Left lung (tissue), 10 donors: ENCODE measurements around the gene KLK1. TPM values are rescaled to one million over a fixed set of nuclear protein-coding genes. Genes with fewer than 3 reads are reported as not detected.

Experiments used
- ATAC-seq: fragments of 200-7000 bp; cut with Tn5 transposase; one replicate; pipeline ENCODE4 v1.9.1; 2020; ENCODE audit warnings: moderate library complexity
- DNase-seq, 4 donors: peaks; one replicate each; pipeline ENCODE4 v3.0.0-alpha.2; 2013 to 2020
- H3K27ac ChIP-seq, 2 donors: fragments of 200-600 bp; sonication (generic) in 1 of 2; one replicate each; pipeline versions ENCODE4 v1.5.0 to v1.8.0; 2020 to 2021
- H3K27me3 ChIP-seq, 2 donors: fragments of 200-600 bp; sonication (generic) in 1 of 2; one replicate each; pipeline versions ENCODE4 v1.5.0 to v1.8.0; 2020 to 2021
- H3K36me3 ChIP-seq, 2 donors: fragments of 200-600 bp; sonication (generic) in 1 of 2; one replicate each; pipeline versions ENCODE4 v1.5.0 to v1.8.0; 2020 to 2021
- H3K4me1 ChIP-seq, 2 donors: fragments of 200-600 bp; one replicate each; pipeline ENCODE4 v1.8.0; 2021
- H3K4me3 ChIP-seq, 2 donors: fragments of 200-600 bp; sonication (generic) in 1 of 2; one replicate each; pipeline versions ENCODE4 v1.5.0 to v1.8.0; 2020 to 2021; ENCODE audit warnings: mild to moderate bottlenecking in 1 of 2
- H3K9me3 ChIP-seq, 2 donors: fragments of 200-600 bp; sonication (generic) in 1 of 2; one replicate each; pipeline versions ENCODE4 v1.5.0 to v1.8.0; 2020 to 2021
- intact Hi-C, 2 donors: fragments of 100-400 bp; cut with DNase I; formaldehyde crosslinking; loops; one replicate each; pipeline versions ENCODE4 v1.11.2 to v1.14.2; 2022
- polyA plus RNA-seq, 6 donors: library from polyadenylated mRNA; unstranded; fragments of 120-200 nt; gene quantifications; one replicate each; pipeline ENCODE4 v1.2.1, GENCODE V29; 2013; ENCODE audit not compliant: insufficient read length in 6 of 6
- total RNA-seq, 2 donors: library from RNA; stranded (reverse); fragmentation: NEBNext Ultra II Directional; extraction: Animal tissue kit (Norgen Biotek cat#: 25700); gene quantifications; one replicate each; pipeline ENCODE4 v1.2.1, GENCODE V29; 2021
- TF ChIP-seq, protein P1 (sequence below), 2 donors: fragments of 200-600 bp; sonication (generic) in 1 of 2; IDR thresholded peaks; one replicate each; pipeline versions ENCODE4 v1.5.0 to v1.8.0; 2021; ENCODE audit warnings: antibody characterized with exemption in 2 of 2
- donor health status: DM: no; HTN: yes; CAD: no.
- donor health status: DM: no; HTN: no; CAD: no.

Gene KLK1
- total and polyA plus RNA-seq, 8 donors = 0.29 to 0.76 (median 0.60) TPM

DNA sequence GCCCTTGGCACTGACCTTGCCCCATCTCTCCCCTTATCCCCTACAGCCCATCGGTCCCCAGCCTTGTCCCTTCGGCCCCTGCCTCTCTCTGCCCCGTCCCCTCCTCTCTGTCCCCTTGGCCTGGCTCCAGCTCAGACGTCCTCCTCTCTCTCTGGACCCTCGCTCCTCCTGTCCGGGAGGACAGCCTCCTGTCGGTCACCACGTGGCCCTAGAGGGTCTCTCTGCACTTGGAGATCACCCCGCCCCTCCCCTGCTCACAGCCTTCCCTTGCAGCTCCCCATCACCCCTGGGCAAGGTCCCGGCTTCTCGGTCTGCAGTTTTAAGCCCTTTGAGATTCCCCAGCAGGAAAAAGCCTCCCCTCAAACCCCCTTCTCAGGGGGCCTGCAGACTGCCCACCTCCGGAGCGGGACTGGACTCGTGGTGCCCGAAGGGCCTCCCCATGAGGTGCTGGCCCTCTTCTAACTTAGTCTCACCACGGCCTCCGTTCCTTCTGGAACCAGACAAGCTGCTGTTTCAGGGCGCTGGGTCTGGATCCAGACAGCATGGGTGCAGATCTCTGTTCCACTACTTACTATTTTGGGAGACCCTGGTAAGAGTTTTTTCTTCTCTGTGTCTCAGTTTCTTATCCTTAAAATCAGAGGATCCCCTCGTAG lies 13.1 kb upstream of the KLK1 start:
- Histone ChIP-seq H3K4me1 (peaks cover 0 to 11% of the 10 kb centered on the region in 2 donors), H3K27ac (no peak overlapping the region), H3K36me3 (no peaks in the 10 kb centered on the region), H3K4me3 (no peak overlapping the region), H3K27me3 (peaks cover 0 to 77% of the 10 kb centered on the region in 2 donors), H3K9me3 (no peaks in the 10 kb centered on the region)
- no peak for ATAC-seq
- intact Hi-C loops = no loop called here
- no peak for DNase-seq
- TF ChIP-seq, protein P1, sequence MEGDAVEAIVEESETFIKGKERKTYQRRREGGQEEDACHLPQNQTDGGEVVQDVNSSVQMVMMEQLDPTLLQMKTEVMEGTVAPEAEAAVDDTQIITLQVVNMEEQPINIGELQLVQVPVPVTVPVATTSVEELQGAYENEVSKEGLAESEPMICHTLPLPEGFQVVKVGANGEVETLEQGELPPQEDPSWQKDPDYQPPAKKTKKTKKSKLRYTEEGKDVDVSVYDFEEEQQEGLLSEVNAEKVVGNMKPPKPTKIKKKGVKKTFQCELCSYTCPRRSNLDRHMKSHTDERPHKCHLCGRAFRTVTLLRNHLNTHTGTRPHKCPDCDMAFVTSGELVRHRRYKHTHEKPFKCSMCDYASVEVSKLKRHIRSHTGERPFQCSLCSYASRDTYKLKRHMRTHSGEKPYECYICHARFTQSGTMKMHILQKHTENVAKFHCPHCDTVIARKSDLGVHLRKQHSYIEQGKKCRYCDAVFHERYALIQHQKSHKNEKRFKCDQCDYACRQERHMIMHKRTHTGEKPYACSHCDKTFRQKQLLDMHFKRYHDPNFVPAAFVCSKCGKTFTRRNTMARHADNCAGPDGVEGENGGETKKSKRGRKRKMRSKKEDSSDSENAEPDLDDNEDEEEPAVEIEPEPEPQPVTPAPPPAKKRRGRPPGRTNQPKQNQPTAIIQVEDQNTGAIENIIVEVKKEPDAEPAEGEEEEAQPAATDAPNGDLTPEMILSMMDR (IDR thresholded peaks at IDR 0.05) = no peak

DNA sequence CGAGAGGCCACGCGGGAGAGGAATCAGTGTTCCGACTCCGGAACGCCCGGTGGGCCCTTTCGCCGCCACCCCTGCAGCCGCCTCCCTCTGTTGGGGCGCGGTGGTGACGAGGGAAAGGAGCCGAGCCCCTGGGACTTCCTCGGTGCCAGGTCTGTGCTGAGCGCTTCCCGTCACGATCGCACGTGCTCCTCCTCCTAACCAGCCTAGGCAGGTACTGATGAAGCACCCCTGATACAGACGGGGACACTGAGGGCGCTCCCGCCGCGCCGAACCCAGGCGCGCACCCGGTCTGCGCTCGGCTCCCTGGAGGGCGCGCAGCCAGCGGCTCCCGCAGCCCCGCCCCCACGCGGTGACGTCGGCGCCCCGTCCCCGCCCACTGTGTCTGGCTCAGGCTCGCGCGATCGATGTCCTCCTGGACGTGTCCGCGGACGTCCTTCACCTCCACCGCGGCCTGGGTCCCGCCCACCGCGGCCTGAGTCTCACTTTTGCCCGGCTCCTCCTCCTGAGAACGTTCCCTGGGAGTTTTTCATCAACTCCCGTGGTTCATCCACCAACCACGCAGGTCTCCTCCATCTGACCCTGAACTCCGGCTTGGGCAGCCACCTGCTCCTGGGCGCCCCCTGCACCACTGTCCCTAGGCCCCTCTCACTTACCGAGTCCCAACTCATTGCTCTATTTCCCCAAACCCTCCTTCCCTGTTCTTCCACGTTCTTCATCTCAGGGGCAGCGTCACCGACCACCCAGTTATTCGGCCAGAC lies 12.4 kb upstream of the KLK1 start:
- peak; percentile 34 to 93 (median 62) for DNase-seq
- no peaks in the 10 kb centered on the region for H3K36me3 ChIP-seq
- H3K27ac ChIP-seq = no peak overlapping the region
- intact Hi-C loops = no loop called here
- peak; percentile 99 for ATAC-seq
- TF ChIP-seq, protein P1 (IDR thresholded peaks at IDR 0.05) = no peak
- peaks cover 0 to 84% of the 10 kb centered on the region in 2 donors for H3K27me3 ChIP-seq
- H3K9me3 ChIP-seq = no peaks in the 10 kb centered on the region
- peak overlapping the region; percentile 50 to 51 for H3K4me3 ChIP-seq
- H3K4me1 ChIP-seq = peaks cover 0 to 11% of the 10 kb centered on the region in 2 donors

DNA sequence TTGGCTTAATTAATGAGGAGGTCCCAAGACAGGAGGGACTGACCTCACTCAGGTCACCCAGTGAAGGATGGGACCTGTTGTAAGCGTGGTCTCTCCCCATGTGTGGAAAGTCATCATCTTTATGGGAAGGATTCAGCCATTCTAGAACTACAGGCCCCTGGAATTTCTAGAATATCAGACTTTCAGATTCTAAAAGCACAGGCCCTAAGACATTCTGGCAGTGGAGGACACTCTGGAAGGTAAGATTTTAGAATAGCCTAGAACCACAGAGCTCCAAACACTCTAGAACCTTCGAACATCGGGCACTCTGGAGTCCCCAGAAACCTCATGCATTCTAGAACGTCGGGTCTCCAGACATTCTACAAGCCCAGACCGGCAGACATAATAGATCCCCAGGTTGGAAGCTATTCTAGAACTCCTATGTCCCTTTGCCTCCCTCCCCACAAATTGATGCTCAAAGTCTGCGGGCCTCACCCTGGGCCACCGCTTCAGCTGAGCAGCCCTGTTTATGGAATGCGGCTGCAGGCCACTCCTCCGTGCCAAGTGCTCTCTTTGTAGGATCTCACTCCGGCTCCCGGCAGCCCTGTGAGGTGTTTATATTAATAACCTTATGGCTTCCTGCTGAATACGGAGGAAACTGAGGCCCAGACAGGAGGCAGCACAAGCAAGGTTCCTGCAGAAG lies 11.7 kb upstream of the KLK1 start:
- ATAC-seq = peak; percentile 85
- DNase-seq = peak in 2 of 4 donors; percentile 6 to 47
- Histone ChIP-seq H3K9me3 (no peaks in the 10 kb centered on the region), H3K4me1 (peaks cover 0 to 11% of the 10 kb centered on the region in 2 donors), H3K27ac (no peak overlapping the region), H3K36me3 (no peaks in the 10 kb centered on the region), H3K4me3 (peak overlapping the region; percentile 50 to 51), H3K27me3 (peaks cover 0 to 91% of the 10 kb centered on the region in 2 donors)
- intact Hi-C loops = no loop called here
- TF ChIP-seq, protein P1 (IDR thresholded peaks at IDR 0.05) = no peak

DNA sequence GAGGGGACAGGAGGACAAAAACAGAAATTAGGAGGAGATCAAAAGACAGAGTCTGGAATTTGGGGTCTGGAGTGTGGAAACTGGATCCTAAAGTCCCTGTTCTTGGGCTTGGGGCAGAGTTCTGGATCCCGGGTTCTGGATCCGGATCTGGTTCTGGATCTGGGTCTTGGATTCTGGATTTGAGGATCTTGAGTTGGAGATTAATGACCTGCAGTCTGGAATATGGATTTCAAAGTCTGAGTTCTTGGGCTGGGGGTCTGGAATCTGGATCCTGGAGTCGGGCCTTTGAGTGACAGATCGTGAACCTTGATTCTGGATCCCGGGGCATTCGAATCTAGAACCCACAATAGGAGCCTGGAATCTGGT lies 10.2 kb upstream of the KLK1 start:
- no peaks in the 10 kb centered on the region for H3K9me3 ChIP-seq
- peaks cover 0 to 83% of the 10 kb centered on the region in 2 donors for H3K27me3 ChIP-seq
- DNase-seq (no peak), ATAC-seq (no peak)
- H3K4me1 ChIP-seq = peaks cover 0 to 11% of the 10 kb centered on the region in 2 donors
- no peak overlapping the region for H3K27ac ChIP-seq
- no peaks in the 10 kb centered on the region for H3K36me3 ChIP-seq
- no peak overlapping the region for H3K4me3 ChIP-seq
- intact Hi-C loops = no loop called here
- TF ChIP-seq, protein P1 (IDR thresholded peaks at IDR 0.05) = no peak
